Measurements from ENCODE around the gene ZSWIM2.
"Not testable (repeated sequence)": the region's sequence is repeated elsewhere in the genome, so short reads cannot be mapped to it uniquely, and the experiment has no call there.

The ZSWIM2 gene

DNA sequence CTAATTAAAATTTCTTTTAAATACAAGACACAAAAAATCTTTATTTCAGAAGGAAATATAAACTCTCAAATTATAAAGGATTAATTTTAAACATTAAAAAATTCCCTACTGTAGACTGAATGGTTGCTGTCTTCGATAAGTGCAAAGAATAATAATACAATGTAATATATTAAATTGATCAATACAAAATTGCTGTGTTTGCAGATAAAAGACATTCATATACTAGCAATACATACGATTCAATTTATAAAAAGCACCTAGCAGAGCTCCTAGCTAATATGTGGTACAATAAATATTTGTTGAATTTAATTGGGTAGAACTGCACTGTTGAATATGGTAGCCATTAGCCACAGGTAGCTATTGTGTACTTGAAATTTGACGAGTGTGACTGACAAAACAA, 6.6 kb downstream of the ZSWIM2 start:
- DNase-seq (ENCODE audit: low read depth): no peak

DNA sequence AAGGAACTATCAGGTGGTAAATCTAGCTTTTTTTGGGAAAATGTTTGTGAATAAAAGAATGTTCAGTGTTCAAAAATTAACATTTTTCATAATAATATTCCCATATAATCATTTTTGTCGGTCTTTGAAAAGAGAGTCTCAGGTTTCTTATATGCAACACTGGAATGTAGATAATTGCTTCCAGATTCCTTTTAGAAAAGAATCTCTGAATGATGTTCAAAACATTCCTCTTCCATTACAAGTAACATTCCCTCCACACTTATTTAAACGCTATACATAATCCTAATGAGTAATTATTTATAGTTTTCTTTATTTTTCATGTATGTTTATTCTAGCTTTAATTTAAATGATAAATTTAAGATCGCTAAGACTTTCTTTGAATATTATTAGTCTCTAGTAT, 7.0 kb downstream of the ZSWIM2 start:
- no peak for DNase-seq (ENCODE audit: low read depth)

DNA sequence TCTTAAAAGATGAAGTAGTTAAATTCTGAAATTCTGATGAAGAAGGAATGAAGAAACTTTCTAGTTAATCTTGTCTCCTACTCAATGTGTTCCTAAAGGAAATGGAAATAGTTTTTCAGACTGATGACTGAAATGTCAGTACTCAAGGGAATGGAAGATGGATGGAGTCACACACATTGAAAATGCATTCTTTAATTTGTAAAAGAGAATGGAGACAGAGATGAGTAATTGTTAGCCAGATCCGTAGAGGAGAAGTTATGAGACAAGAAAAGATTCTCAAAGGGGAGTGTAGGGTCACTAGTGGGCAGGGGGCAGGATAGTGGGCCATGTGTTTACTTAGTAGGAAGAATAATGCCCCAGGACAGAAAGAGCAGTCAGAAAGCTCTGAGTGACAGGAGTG, 13.3 kb downstream of the ZSWIM2 start:
- DNase-seq (ENCODE audit: low read depth): no peak

DNA sequence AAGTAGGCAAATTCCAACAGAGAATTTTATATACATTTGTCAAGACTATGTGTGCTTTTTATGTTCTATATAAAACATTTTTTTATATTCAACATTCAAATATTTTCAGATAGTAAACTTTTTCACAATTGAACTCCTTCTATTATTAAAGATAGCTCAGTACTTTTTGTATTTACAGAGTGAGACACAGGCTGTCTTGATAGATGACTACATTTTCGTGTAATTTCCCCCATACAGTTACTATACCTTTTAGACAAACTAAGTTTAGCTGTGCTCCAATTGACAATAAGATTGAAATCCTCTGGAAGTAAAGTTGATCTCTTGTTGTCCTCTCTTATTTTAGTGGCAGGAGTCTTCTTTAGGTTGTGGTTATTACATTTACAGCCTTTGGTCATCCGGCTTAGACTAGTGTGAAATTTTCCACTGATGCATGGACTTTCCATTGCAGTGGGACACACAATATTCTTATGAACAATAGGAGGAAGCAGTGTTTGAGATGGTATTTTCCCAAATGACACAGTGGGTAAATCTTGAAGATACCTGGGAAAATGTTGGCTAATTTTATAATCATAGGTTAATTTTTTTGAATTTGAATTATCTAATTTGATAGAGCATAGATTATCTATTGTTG, 21.0 kb downstream of the ZSWIM2 start:
- DNase-seq (ENCODE audit: low read depth): no peak

DNA sequence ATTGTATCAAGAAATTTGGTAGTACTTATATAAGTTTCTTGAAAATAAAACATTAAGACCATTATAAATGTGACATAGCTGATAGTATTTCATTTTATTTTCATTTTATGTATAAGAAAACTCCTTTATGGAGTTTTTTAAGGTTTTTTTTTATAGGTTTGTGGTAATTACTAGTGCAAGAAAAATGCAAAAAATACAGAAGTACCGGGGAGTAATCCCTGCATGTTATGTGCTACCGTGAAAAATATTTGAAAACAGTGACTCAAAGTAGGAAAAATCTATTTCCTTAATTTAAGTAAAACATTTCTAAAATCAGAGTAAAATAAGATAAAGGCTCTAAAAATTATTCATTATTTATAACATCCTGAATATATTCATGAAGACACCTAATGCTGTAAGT, 21.6 kb downstream of the ZSWIM2 start:
- no peak for DNase-seq (ENCODE audit: low read depth)

DNA sequence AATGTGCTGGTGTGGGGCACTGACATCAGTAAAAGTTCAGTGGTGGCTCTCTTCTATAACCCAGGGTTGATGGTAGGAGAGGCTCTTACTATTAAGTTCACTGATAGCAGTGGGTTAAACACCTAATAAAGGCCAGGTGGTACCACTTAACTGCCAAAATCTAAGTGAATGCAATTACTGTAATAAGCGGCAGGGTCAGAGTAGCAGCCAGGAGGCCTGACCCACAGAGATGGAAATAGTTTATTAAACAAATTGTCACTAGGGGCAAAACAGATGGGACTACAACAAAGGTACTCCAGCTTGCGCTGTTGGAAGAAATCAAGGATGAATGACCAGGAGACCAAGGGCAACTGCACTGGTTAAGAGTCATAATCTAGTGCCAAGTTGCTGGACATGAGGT, 26.6 kb downstream of the ZSWIM2 start:
- DNase-seq (ENCODE audit: low read depth): no peak

DNA sequence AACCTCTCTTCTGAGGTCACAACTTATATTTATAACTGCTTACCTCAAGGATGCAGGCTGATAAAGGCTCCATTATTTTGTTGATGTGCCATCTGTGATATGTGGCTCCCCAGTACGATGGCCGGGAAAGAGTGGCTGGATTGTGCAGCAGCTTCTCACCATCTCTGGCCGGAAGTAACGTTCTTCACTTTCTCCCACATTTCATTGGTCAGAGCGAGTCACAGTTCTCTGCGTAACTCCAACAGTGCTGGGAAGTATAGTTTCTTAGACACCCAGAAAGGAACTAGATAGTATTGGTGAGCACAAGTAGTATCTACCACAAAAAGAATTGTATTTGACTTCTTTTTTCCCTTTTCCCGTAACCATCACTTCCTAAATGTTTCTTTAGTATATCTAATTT, 28.7 kb downstream of the ZSWIM2 start:
- DNase-seq (ENCODE audit: low read depth): no peak

DNA sequence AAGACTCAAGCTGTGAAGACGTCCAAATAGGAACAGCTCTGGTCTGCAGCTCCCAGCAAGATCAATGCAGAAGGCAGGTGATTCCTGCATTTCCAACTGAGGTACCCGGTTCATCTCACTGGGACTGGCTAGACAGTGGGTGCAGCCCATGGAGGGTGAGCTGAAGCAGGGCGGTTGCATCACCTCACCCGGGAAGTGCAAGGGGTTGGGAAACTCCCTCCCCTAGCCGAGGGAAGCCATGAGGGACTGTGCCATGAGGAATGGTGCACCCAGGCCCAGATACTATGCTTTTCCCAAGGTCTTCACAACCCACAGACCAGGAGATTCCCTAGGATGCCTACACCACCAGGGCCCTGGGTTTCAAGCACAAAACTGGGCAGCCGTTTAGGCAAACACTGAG, 37.2 kb downstream of the ZSWIM2 start:
- not testable (repeated sequence) for DNase-seq (ENCODE audit: low read depth)

DNA sequence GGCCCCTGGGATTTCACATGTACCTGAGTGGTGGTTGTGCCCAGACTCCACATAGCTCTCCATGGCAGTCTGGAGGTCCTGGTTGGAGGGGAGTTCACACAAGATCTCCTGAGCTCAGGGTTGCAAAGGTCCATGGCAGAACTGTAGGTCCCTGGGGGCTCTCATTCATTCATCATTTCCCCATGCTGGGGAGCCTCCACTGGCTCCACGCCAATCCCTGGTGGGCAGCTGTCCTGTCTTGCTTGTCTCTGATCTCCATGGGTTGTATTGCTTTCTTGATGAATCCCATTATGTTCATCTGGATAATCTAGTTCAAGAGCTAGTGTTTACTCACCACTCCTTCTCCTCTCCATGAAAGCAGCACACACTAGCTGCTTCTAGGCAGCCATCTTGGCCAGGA, 42.4 kb downstream of the ZSWIM2 start:
- DNase-seq (ENCODE audit: low read depth): no peak

DNA sequence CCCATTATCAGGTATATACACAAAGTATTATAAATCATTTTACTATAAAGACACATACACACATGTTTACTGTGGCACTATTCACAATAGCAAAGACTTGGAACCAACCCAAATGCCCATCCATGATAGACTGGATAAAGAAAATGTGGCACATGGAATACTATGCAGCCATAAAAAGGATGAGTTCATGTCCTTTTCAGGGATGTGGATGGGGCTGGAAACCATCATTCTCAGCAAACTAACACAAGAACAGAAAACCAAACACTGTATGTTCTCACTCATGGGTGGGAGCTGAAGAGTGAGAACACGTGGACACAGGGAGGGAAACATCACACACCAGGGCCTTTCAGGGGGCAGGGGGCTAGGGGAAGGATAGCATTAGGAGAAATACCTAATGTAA, 50.4 kb downstream of the ZSWIM2 start:
- not testable (repeated sequence) for DNase-seq (ENCODE audit: low read depth)

DNA sequence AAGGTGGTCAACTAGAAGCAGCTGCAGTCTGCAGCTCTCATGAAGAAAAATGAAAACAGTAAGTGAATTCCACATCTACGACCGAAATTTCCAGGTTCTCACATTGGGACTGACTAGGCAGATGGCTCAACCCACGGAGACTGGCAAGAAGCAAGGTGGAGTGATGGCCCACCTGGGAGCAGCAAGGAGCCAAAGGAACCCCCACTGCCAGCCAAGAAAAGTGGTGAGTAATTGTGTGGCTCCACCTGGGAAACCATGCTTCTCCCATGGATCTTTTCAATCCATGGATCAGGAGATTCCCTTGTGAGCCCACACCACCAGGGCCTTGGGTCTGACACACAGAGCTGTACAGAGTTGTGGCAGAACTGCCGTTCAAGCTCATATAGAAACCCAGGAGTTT, 64.0 kb downstream of the ZSWIM2 start:
- DNase-seq (ENCODE audit: low read depth): no peak

DNA sequence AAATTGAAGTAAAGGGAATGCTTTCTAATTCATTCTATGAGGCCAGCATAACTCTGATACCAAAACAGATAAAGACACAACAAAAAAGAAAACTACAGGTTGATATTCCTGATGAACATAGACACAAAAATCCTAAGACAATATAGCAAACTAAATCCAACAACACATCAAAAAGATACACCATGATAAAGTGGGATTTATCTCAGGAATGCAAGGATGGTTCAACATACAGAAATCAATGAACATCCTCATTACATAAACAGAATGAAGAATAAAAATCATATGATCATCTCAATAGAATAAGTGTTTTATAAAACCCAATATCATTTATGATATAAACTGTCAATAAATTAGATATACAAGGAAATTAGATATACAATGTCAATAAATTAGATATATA, 65.7 kb downstream of the ZSWIM2 start:
- no peak for DNase-seq (ENCODE audit: low read depth)

DNA sequence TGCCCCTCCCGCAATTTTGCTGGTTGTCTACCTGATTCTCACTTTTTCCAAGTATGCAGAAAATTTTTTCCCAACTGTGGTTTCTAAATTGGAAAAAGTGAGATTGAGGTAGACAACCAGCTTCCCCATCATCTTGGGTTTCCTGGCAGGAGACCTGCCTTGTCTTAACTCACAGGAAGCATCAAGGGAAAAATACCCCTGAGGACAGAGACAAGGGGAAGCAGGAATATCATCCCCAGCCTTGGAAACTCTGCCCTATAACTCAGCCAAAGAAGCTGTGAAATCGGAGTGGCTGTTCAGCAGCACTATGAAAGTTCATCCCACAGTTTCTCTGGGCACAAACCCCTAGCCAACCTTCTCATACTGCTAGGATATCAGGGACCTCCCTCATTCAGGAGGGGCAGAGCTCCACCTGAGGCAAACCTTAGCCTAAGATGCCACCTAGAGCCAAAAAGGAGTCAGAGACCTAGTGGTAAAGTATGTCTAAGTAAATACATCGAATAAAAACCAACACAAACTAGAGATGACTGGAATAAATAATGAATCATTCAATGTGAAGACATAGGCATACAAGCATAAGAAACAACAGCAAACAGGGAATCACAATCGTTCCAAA, 68.2 kb downstream of the ZSWIM2 start:
- DNase-seq (ENCODE audit: low read depth): no peak

Data from activated T-cell treated with anti-CD3 and anti-CD28 coated beads for 1 hour (primary cell).